HCT116 (cell line): ENCODE results near the gene RTKN2. TPM values are rescaled to one million over a fixed set of nuclear protein-coding genes. Genes with fewer than 3 reads are reported as not detected.

ENCODE experiments used
- ATAC-seq: fragments of 200-7000 bp; cut with Tn5 transposase; 2 replicates; pipeline ENCODE4 v1.9.1; 2020; ENCODE audit warnings: mild to moderate bottlenecking, moderate library complexity
- BruUV-seq: library from RNA; stranded (reverse); fragments of 400-500 nt; replicated peaks from 2 replicates; lab custom pipeline; 2021; lab: Mats Ljungman, UMichigan
- CTCF ChIA-PET: fragments of 300-600 bp; sonication (Branson Sonifier 250); formaldehyde crosslinking; loops from one replicate; lab custom pipeline; 2021; ENCODE audit warnings: antibody characterized with exemption; lab: Charles Lee
- POLR2A ChIA-PET: fragments of 300-600, 350-600 bp; sonication (Branson Sonifier 250); formaldehyde crosslinking; loops from one replicate; lab custom pipeline; 2021; ENCODE audit warnings: antibody characterized with exemption; lab: Charles Lee
- RAD21 ChIA-PET, 2 experiments: fragments of 300-600 bp; sonication (Branson Sonifier 250); formaldehyde crosslinking; loops; one replicate each; lab custom pipeline; 2023; ENCODE audit warnings: low total read pairs in 2 of 2; ENCODE audit not compliant: uncharacterized antibody in 2 of 2, unreplicated experiment in 2 of 2, low non-redundant PET in 1 of 2; lab: Charles Lee
- DNase-seq: peaks from one replicate; pipeline ENCODE4 v3.0.0-alpha.2; 2010; ENCODE audit warnings: low read depth, low spot score
- H2AFZ ChIP-seq: fragments of 200-600 bp; shearing (Covaris generic), sonication (generic); 2 replicates; pipeline ENCODE4 v1.6.1; 2017; ENCODE audit warnings: low read depth, mixed run types, mixed read lengths, antibody characterized with exemption, low read length; ENCODE audit not compliant: poor library complexity, severe bottlenecking
- H3K27ac ChIP-seq: 2 replicates; pipeline ENCODE4 v1.5.1; 2012; ENCODE audit warnings: low read depth, low read length
- H3K27me3 ChIP-seq: fragments of 200-600 bp; sonication (generic); 2 replicates; pipeline ENCODE4 v1.6.1; 2016; ENCODE audit warnings: mixed run types, low read length, mixed read lengths; ENCODE audit not compliant: insufficient read depth
- H3K36me3 ChIP-seq, 2 experiments: fragments of 200-500 bp in 1 of 2; fragments of 200-600 bp in 1 of 2; sonication (Bioruptor generic) in 1 of 2; sonication (generic) in 1 of 2; 2 replicates each; pipeline versions ENCODE4 v1.5.1 to v1.6.1; 2014 to 2016; ENCODE audit warnings: low read length in 2 of 2, inconsistent platforms in 1 of 2, mixed read lengths in 1 of 2, mixed run types in 1 of 2; ENCODE audit not compliant: insufficient read depth in 2 of 2, control insufficient read depth in 1 of 2
- H3K4me1 ChIP-seq, 2 experiments: fragments of 200-600 bp in 1 of 2; sonication (generic) in 1 of 2; 2 replicates each; pipeline versions ENCODE4 v1.5.1 to v1.6.1; 2012 to 2017; ENCODE audit warnings: low read length in 2 of 2, inconsistent platforms in 1 of 2, mild to moderate bottlenecking in 1 of 2, mixed read lengths in 1 of 2, mixed run types in 1 of 2, moderate library complexity in 1 of 2; ENCODE audit not compliant: insufficient read depth in 2 of 2, control insufficient read depth in 1 of 2
- H3K4me2 ChIP-seq: fragments of 200-600 bp; sonication (generic); 2 replicates; pipeline ENCODE4 v1.6.1; 2017; ENCODE audit warnings: mixed run types, low read length, mixed read lengths
- H3K4me3 ChIP-seq, 2 experiments: fragments of 200-600 bp in 1 of 2; sonication (generic) in 1 of 2; replicated peaks in 1 of 2; 2 replicates each; pipeline ENCODE4 v1.5.1; 2011 to 2016; ENCODE audit warnings: low read length in 2 of 2, control low read depth in 1 of 2, low read depth in 1 of 2, mild to moderate bottlenecking in 1 of 2, mixed read lengths in 1 of 2, mixed run types in 1 of 2
- H3K79me2 ChIP-seq: fragments of 200-600 bp; sonication (generic); 2 replicates; pipeline ENCODE4 v1.6.1; 2017; ENCODE audit warnings: mild to moderate bottlenecking, mixed run types, low read length, moderate library complexity, mixed read lengths; ENCODE audit not compliant: insufficient read depth
- H3K9ac ChIP-seq: fragments of 200-600 bp; sonication (generic); 2 replicates; pipeline ENCODE4 v1.6.1; 2016; ENCODE audit warnings: low read length, mixed read lengths
- H3K9me2 ChIP-seq: fragments of 200-600 bp; sonication (generic), shearing (Covaris generic); 2 replicates; pipeline ENCODE4 v1.6.1; 2017; ENCODE audit warnings: mixed run types, mild to moderate bottlenecking, moderate library complexity; ENCODE audit not compliant: insufficient read depth
- H3K9me3 ChIP-seq, 2 experiments: fragments of 200-500 bp in 1 of 2; fragments of 200-600 bp in 1 of 2; sonication (Bioruptor generic) in 1 of 2; sonication (generic) in 1 of 2; 2 replicates each; pipeline ENCODE4 v1.6.1; 2014 to 2017; ENCODE audit warnings: low read length in 2 of 2, mixed read lengths in 2 of 2, inconsistent platforms in 1 of 2, low read depth in 1 of 2, mild to moderate bottlenecking in 1 of 2, mixed run types in 1 of 2, moderate library complexity in 1 of 2; ENCODE audit not compliant: control insufficient read depth in 1 of 2, insufficient read depth in 1 of 2
- H4K20me1 ChIP-seq: fragments of 200-600 bp; sonication (generic), shearing (Covaris generic); 2 replicates; pipeline ENCODE4 v1.6.1; 2017; ENCODE audit warnings: mixed run types, mild to moderate bottlenecking, moderate library complexity; ENCODE audit not compliant: insufficient read depth
- ATF3 ChIP-seq: IDR thresholded peaks from 2 replicates; pipeline ENCODE4 v1.6.1; 2012
- CBX3 ChIP-seq: IDR thresholded peaks from 2 replicates; pipeline ENCODE4 v1.6.1; 2012; ENCODE audit warnings: low read depth
- CEBPB ChIP-seq: IDR thresholded peaks from 2 replicates; pipeline ENCODE4 v1.6.1; 2012; ENCODE audit warnings: low read depth
- CTCF ChIP-seq, 3 experiments: fragments of 200-600 bp in 1 of 3; sonication (generic) in 1 of 3; IDR thresholded peaks in 2 of 3; conservative IDR thresholded peaks in 1 of 3; 2 replicates each; pipeline ENCODE4 v1.5.1; 2012 to 2017; ENCODE audit warnings: low read depth in 2 of 3, low read length in 2 of 3, antibody characterized with exemption in 1 of 3, borderline replicate concordance in 1 of 3, control low read depth in 1 of 3, mild to moderate bottlenecking in 1 of 3, mixed read lengths in 1 of 3, mixed run types in 1 of 3, moderate library complexity in 1 of 3; ENCODE audit not compliant: insufficient read depth in 1 of 3
- EGR1 ChIP-seq: IDR thresholded peaks from 2 replicates; pipeline ENCODE4 v1.6.1; 2012; ENCODE audit warnings: low read depth
- EZH2 ChIP-seq: fragments of 200-600 bp; sonication (generic); IDR thresholded peaks from 2 replicates; pipeline ENCODE4 v1.6.1; 2017; ENCODE audit warnings: antibody characterized with exemption, mixed run types
- EZH2phosphoT487 ChIP-seq: fragments of 200-600 bp; IDR thresholded peaks from 2 replicates; pipeline ENCODE4 v1.6.1; 2018; ENCODE audit warnings: antibody characterized with exemption, borderline replicate concordance
- FOSL1 ChIP-seq: IDR thresholded peaks from 2 replicates; pipeline ENCODE4 v1.6.1; 2012; ENCODE audit warnings: low read depth
- MAX ChIP-seq: IDR thresholded peaks from 2 replicates; pipeline ENCODE4 v1.6.1; 2012
- POLR2AphosphoS5 ChIP-seq: IDR thresholded peaks from 2 replicates; pipeline ENCODE4 v1.6.1; 2011; ENCODE audit warnings: mild to moderate bottlenecking, low read depth, low read length, moderate library complexity
- RAD21 ChIP-seq: IDR thresholded peaks from 2 replicates; pipeline ENCODE4 v1.6.1; 2012; ENCODE audit warnings: low read depth, mild to moderate bottlenecking
- SIN3A ChIP-seq: IDR thresholded peaks from 2 replicates; pipeline ENCODE4 v1.6.1; 2012; ENCODE audit warnings: low read depth
- SP1 ChIP-seq: IDR thresholded peaks from 2 replicates; pipeline ENCODE4 v1.6.1; 2012; ENCODE audit warnings: low read depth
- SRF ChIP-seq: IDR thresholded peaks from 2 replicates; pipeline ENCODE4 v1.6.1; 2012; ENCODE audit warnings: low read depth
- TCF7L2 ChIP-seq: IDR thresholded peaks from 2 replicates; pipeline ENCODE4 v1.7.0; 2011; ENCODE audit warnings: borderline replicate concordance, inconsistent platforms; ENCODE audit not compliant: insufficient read depth, insufficient read length; ENCODE audit errors: extremely low read depth
- YY1 ChIP-seq: IDR thresholded peaks from 2 replicates; pipeline ENCODE4 v1.6.1; 2011; ENCODE audit warnings: low read length, low read depth, moderate library complexity, mild to moderate bottlenecking; ENCODE audit not compliant: insufficient replicate concordance; ENCODE audit errors: extremely low read depth
- ZBTB33 ChIP-seq: IDR thresholded peaks from 2 replicates; pipeline ENCODE4 v1.6.1; 2011; ENCODE audit warnings: mild to moderate bottlenecking, low read length, moderate library complexity; ENCODE audit not compliant: insufficient replicate concordance; ENCODE audit errors: extremely low read depth
- ZFX ChIP-seq: fragments of 450-650 bp; IDR thresholded peaks from 2 replicates; pipeline ENCODE4 v1.6.1; 2017
- ZNF274 ChIP-seq: fragments of 200-500 bp; sonication (Bioruptor generic); IDR thresholded peaks from 2 replicates; pipeline ENCODE4 v1.6.1; 2014; ENCODE audit warnings: mild to moderate bottlenecking, low read depth, low read length, inconsistent platforms
- intact Hi-C: fragments of 100-400 bp; cut with micrococcal nuclease; formaldehyde crosslinking; loops from 2 replicates; pipeline ENCODE4 v1.10.0; 2022
- total RNA-seq: library from RNA; stranded (reverse); gene quantifications from one replicate; pipeline ENCODE4 v1.2.1, GENCODE V29; 2021; ENCODE audit not compliant: unreplicated experiment

RTKN2 gene
- total RNA-seq, 1 experiment from 2014 or later = 7.9 TPM

- no peak overlapping the region for H3K27ac ChIP-seq
- ChIA-PET RAD21 (interaction anchor here in 1 of 2 experiments (0.6 kb wide), 1 partner anchor 623 kb away, joined by 6 read pairs; no protein-coding TSS in a partner anchor), CTCF (interaction anchor here (1.1 kb wide), 1 partner anchor 418 kb away, joined by 3 read pairs; no protein-coding TSS in a partner anchor), POLR2A (interaction anchor here (0.5 kb wide), 1 partner anchor 354 kb away, joined by 3 read pairs; no protein-coding TSS in a partner anchor)
- no peak overlapping the region for H2AFZ ChIP-seq
- no peaks in the 10 kb centered on the region for H4K20me1 ChIP-seq
- ATAC-seq (no peak), DNase-seq (no peak)
- no peaks in the 10 kb centered on the region for H3K79me2 ChIP-seq
- no peak overlapping the region for H3K9ac ChIP-seq
- BruUV-seq = no TSS peak
- H3K9me2 ChIP-seq = no peaks in the 10 kb centered on the region
- intact Hi-C loops = no loop called here
- no peaks in the 10 kb centered on the region for H3K27me3 ChIP-seq
- TF ChIP-seq SRF (no peak), RAD21 (no peak), MAX (no peak), ZBTB33 (no peak), YY1 (no peak), ZNF274 (no peak), ZFX (no peak), SIN3A (no peak), EGR1 (no peak), TCF7L2 (no peak), CEBPB (no peak), POLR2AphosphoS5 (no peak), ATF3 (no peak), EZH2 (no peak), FOSL1 (no peak), CBX3 (no peak), CTCF (IDR thresholded peaks at IDR 0.05 in 2 of 3, conservative IDR thresholded peaks at IDR 0.05 in 1 of 3; ENCODE audit: borderline replicate concordance in 1 of 3, insufficient read depth in 1 of 3, low read depth in 2 of 3, low read length in 2 of 3) (no peak), EZH2phosphoT487 (no peak), SP1 (no peak)
- no peak overlapping the region for H3K4me2 ChIP-seq
- H3K4me3 ChIP-seq = no peak overlapping the region
- H3K4me1 ChIP-seq = peaks cover 0 to 18% of the 10 kb centered on the region in 2 experiments; a peak in 2 of 4 replicates
- no peaks in the 10 kb centered on the region for H3K36me3 ChIP-seq
- no peaks in the 10 kb centered on the region for H3K9me3 ChIP-seq
These were observed 14.9 kb downstream of the RTKN2 start for GRCh38 chr10:62253704-62254103.
